Upper lobe of left lung (tissue), 6 donors: ENCODE results near the gene IBTK. TPM values are rescaled to one million over a fixed set of nuclear protein-coding genes. Genes with fewer than 3 reads are reported as not detected.
"Not testable (repeated sequence)": the region's sequence is repeated elsewhere in the genome, so short reads cannot be mapped to it uniquely, and the experiment has no call there.

ENCODE experiments used
- ATAC-seq, 2 donors: fragments of 200-7000 bp; cut with Tn5 transposase; one replicate each; pipeline ENCODE4 v1.9.1; 2022; ENCODE audit warnings: mild to moderate bottlenecking in 2 of 2, moderate library complexity in 2 of 2; ENCODE audit not compliant: low FRiP score in 2 of 2
- DNase-seq, 2 donors: peaks; one replicate each; pipeline ENCODE4 v3.0.0-alpha.2; 2019 to 2020
- H3K27ac ChIP-seq, 4 donors: fragments of 200-600 bp; sonication (generic); one replicate each; pipeline ENCODE4 v1.5.1; 2016 to 2019
- H3K27me3 ChIP-seq, 4 donors: fragments of 200-600 bp; sonication (generic); one replicate each; pipeline ENCODE4 v1.5.1; 2017 to 2019
- H3K36me3 ChIP-seq, 4 donors: fragments of 200-600 bp; sonication (generic); one replicate each; pipeline ENCODE4 v1.5.1; 2016 to 2019
- H3K4me1 ChIP-seq, 4 donors: fragments of 200-600 bp; sonication (generic); one replicate each; pipeline ENCODE4 v1.5.1; 2018 to 2019
- H3K4me3 ChIP-seq, 4 donors: fragments of 200-600 bp; sonication (generic); one replicate each; pipeline ENCODE4 v1.5.1; 2017 to 2019; ENCODE audit warnings: mild to moderate bottlenecking in 2 of 4, moderate library complexity in 1 of 4
- H3K9me3 ChIP-seq, 4 donors: fragments of 200-600 bp; sonication (generic); one replicate each; pipeline ENCODE4 v1.5.1; 2018 to 2019
- CTCF ChIP-seq, 6 experiments: fragments of 450-650 bp in 4 of 6; fragments of 200-600 bp in 2 of 6; sonication (generic) in 2 of 6; IDR thresholded peaks; one replicate each; pipeline ENCODE4 v1.5.1; 2016 to 2019; ENCODE audit warnings: antibody characterized with exemption in 6 of 6
- EP300 ChIP-seq, 4 donors: sonication (generic); formaldehyde crosslinking; IDR thresholded peaks; one replicate each; pipeline ENCODE4 v1.5.1; 2017; ENCODE audit warnings: antibody characterized with exemption in 4 of 4, control low read depth in 2 of 4
- POLR2A ChIP-seq, 4 donors: fragments of 450-650 bp; IDR thresholded peaks; one replicate each; pipeline ENCODE4 v1.5.1; 2016 to 2017; ENCODE audit warnings: antibody characterized with exemption in 4 of 4, mild to moderate bottlenecking in 2 of 4
- POLR2AphosphoS5 ChIP-seq, 2 donors: sonication (generic); formaldehyde crosslinking; IDR thresholded peaks; one replicate each; pipeline ENCODE4 v1.5.1; 2017; ENCODE audit warnings: antibody characterized with exemption in 2 of 2
- WGBS, 2 donors: methylation state at CpG; one replicate each; pipeline ENCODE4 v1.1.5; 2017 to 2018; 5-methylcytosine and 5-hydroxymethylcytosine counted together
- total RNA-seq, 6 donors: library from RNA; depleted of rRNA in 4 of 6; stranded (reverse); fragments of >200 nt in 4 of 6; gene quantifications; one replicate each; pipeline versions ENCODE4 v1.1.0 to v1.2.1, GENCODE V29; 2016 to 2021
- donor health status: DM: no; HTN: no; CAD: no; lungs with moderate emphysema.
- donor health status: DM: no; HTN: yes; CAD: no; lungs with severe emphysema.

IBTK gene
- total RNA-seq = 10 to 100 TPM; 17.8 to 47.7 (median 29.7) TPM

GRCh38 chr6:82247505-82248272 is at the start of gene IBTK:
Gene IBTK, minus strand, starts transcription at chr6:82247744. Its CDS starts 7,258 bp downstream, at chr6:82240486.
- Histone ChIP-seq H3K4me1 (peaks cover 10 to 46% (median 20%) of the 10 kb centered on the region in 4 donors), H3K27ac (peak within 1 kb of the TSS; percentile 95 to 98 (median 98)), H3K9me3 (no peaks in the 10 kb centered on the region), H3K4me3 (peak within 1 kb of the TSS; percentile 84 to 96 (median 94)), H3K36me3 (peaks cover 0 to 3% (median 0%) of the 10 kb centered on the region in 4 donors), H3K27me3 (no peaks in the 10 kb centered on the region)
- DNase-seq (peak; percentile 95 to 96), ATAC-seq (peak; percentile 99)
- TF ChIP-seq CTCF (IDR thresholded peaks at IDR 0.05) (no peak), POLR2A (IDR thresholded peaks at IDR 0.05) (peak in 3 of 4 donors; percentile 76 to 79 (median 79)), POLR2AphosphoS5 (IDR thresholded peaks at IDR 0.05) (peak in 1 of 2 donors; percentile 70)
- WGBS, 2 donors = 1 to 2% methylated on average over 15 to 44 of the region's 45 CpGs

- Histone ChIP-seq H3K4me1 (no peaks in the 10 kb centered on the region), H3K9me3 (no peaks in the 10 kb centered on the region), H3K36me3 (no peaks in the 10 kb centered on the region), H3K4me3 (no peak overlapping the region), H3K27ac (no peak overlapping the region), H3K27me3 (no peaks in the 10 kb centered on the region)
- WGBS, 2 donors = 53 to 65% methylated on average over 3 to 8 of the region's 11 CpGs
- no peak for DNase-seq
- TF ChIP-seq CTCF (IDR thresholded peaks at IDR 0.05) (no peak), POLR2AphosphoS5 (IDR thresholded peaks at IDR 0.05) (no peak), POLR2A (IDR thresholded peaks at IDR 0.05) (no peak), EP300 (IDR thresholded peaks at IDR 0.05) (no peak)
- ATAC-seq = no peak
Measured at GRCh38 chr6:82283771-82284410, 36.3 kb upstream of the IBTK start.

- H3K4me3 ChIP-seq, H3K4me1 ChIP-seq, H3K27me3 ChIP-seq, H3K36me3 ChIP-seq, ATAC-seq, H3K27ac ChIP-seq, H3K9me3 ChIP-seq, DNase-seq: not testable (repeated sequence)
- 49 to 61% methylated on average over 2 of the region's 2 CpGs for WGBS, 2 donors
Measured at GRCh38 chr6:82281550-82281949, 34.0 kb upstream of the IBTK start.

- Histone ChIP-seq H3K4me1 (no peaks in the 10 kb centered on the region), H3K9me3 (no peaks in the 10 kb centered on the region), H3K27me3 (no peaks in the 10 kb centered on the region), H3K4me3 (no peak overlapping the region), H3K36me3 (no peaks in the 10 kb centered on the region), H3K27ac (no peak overlapping the region)
- ATAC-seq (no peak), DNase-seq (no peak)
- TF ChIP-seq CTCF (IDR thresholded peaks at IDR 0.05) = no peak
- TF ChIP-seq POLR2AphosphoS5 (IDR thresholded peaks at IDR 0.05) = no peak
- TF ChIP-seq POLR2A (IDR thresholded peaks at IDR 0.05) = no peak
- no peak for TF ChIP-seq EP300 (IDR thresholded peaks at IDR 0.05)
Measured at GRCh38 chr6:82277686-82278085, 30.1 kb upstream of the IBTK start.

GRCh38 chr6:82275686-82276085 is 28.1 kb upstream of the IBTK start:
- DNase-seq (no peak), ATAC-seq (no peak)
- Histone ChIP-seq H3K4me1 (no peaks in the 10 kb centered on the region), H3K4me3 (no peak overlapping the region), H3K27ac (no peak overlapping the region), H3K9me3 (no peaks in the 10 kb centered on the region), H3K36me3 (no peaks in the 10 kb centered on the region), H3K27me3 (no peaks in the 10 kb centered on the region)
- 79 to 81% methylated on average over 5 of the region's 5 CpGs for WGBS, 2 donors
- no peak for TF ChIP-seq POLR2A (IDR thresholded peaks at IDR 0.05)
- TF ChIP-seq EP300 (IDR thresholded peaks at IDR 0.05) = no peak
- no peak for TF ChIP-seq POLR2AphosphoS5 (IDR thresholded peaks at IDR 0.05)
- no peak for TF ChIP-seq CTCF (IDR thresholded peaks at IDR 0.05)
